Measurements from ENCODE around the gene PPP2R2C. TPM values are rescaled to one million over a fixed set of nuclear protein-coding genes. Genes with fewer than 3 reads are reported as not detected.

The PPP2R2C gene
- polyA plus RNA-seq, 1 donor (not counting 4 experiments of a cell fraction or from before 2014, with no cell fraction given) = 12.3 TPM

GRCh38 chr4:6404611-6405396 lies 67.6 kb downstream of the PPP2R2C start:
- H3K27me3 ChIP-seq (ENCODE audit: control insufficient read depth, extremely low read depth, insufficient read depth, low read length) = no peaks in the 10 kb centered on the region
- dilution Hi-C loops (cut with MboI; ENCODE audit: extremely low pct_ligation_motif_present, low sequenced_read_pairs) = no loop called here
- H4K20me1 ChIP-seq (ENCODE audit: control insufficient read depth, extremely low read depth, insufficient read depth, low read length) = no peaks in the 10 kb centered on the region
- H3K79me2 ChIP-seq (ENCODE audit: control insufficient read depth, insufficient read depth, low read length) = no peaks in the 10 kb centered on the region
- H3K9me1 ChIP-seq (ENCODE audit: control insufficient read depth, extremely low read depth, insufficient read depth, low read length) = no peaks in the 10 kb centered on the region
- FAIRE-seq (no peak), DNase-seq (ENCODE audit: low read depth, low spot score) (no peak)
- TF ChIP-seq EZH2 (IDR thresholded peaks at IDR 0.05; ENCODE audit: low read length) = no peak
- TF ChIP-seq, protein P1, sequence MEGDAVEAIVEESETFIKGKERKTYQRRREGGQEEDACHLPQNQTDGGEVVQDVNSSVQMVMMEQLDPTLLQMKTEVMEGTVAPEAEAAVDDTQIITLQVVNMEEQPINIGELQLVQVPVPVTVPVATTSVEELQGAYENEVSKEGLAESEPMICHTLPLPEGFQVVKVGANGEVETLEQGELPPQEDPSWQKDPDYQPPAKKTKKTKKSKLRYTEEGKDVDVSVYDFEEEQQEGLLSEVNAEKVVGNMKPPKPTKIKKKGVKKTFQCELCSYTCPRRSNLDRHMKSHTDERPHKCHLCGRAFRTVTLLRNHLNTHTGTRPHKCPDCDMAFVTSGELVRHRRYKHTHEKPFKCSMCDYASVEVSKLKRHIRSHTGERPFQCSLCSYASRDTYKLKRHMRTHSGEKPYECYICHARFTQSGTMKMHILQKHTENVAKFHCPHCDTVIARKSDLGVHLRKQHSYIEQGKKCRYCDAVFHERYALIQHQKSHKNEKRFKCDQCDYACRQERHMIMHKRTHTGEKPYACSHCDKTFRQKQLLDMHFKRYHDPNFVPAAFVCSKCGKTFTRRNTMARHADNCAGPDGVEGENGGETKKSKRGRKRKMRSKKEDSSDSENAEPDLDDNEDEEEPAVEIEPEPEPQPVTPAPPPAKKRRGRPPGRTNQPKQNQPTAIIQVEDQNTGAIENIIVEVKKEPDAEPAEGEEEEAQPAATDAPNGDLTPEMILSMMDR (optimal IDR thresholded peaks at IDR 0.05 in 1 of 3, IDR thresholded peaks at IDR 0.05 in 1 of 3, conservative IDR thresholded peaks at IDR 0.05 in 1 of 3; ENCODE audit: extremely low read depth in 1 of 3, insufficient read depth in 2 of 3, low read length in 3 of 3) = no peak
- H3K4me3 ChIP-seq (ENCODE audit: control insufficient read depth in 2 of 3, extremely low read depth in 1 of 3, insufficient read depth in 2 of 3, low read depth in 1 of 3, low read length in 3 of 3) = no peak overlapping the region
- H2AFZ ChIP-seq (ENCODE audit: control insufficient read depth, low read length) = no peak overlapping the region
- no peak overlapping the region for H3K9ac ChIP-seq (ENCODE audit: control insufficient read depth, extremely low read depth, insufficient read depth, low read length)
- no peak overlapping the region for H3K4me2 ChIP-seq (ENCODE audit: control insufficient read depth, extremely low read depth, insufficient read depth, low read depth, low read length)
- no peaks in the 10 kb centered on the region for H3K36me3 ChIP-seq (ENCODE audit: control insufficient read depth in 2 of 2, extremely low read depth in 1 of 2, insufficient read depth in 2 of 2, low read length in 2 of 2)
- H3K4me1 ChIP-seq (ENCODE audit: control insufficient read depth, extremely low read depth, insufficient read depth, low read length) = no peaks in the 10 kb centered on the region
- no peaks in the 10 kb centered on the region for H3K9me3 ChIP-seq (ENCODE audit: control insufficient read depth, low read depth, low read length)
- H3K27ac ChIP-seq (ENCODE audit: control insufficient read depth, insufficient read depth, low read length) = no peak overlapping the region

- Histone ChIP-seq H3K9ac (ENCODE audit: control insufficient read depth, extremely low read depth, insufficient read depth, low read length) (no peak overlapping the region), H3K27me3 (ENCODE audit: control insufficient read depth, extremely low read depth, insufficient read depth, low read length) (no peaks in the 10 kb centered on the region), H3K9me3 (ENCODE audit: control insufficient read depth, low read depth, low read length) (no peaks in the 10 kb centered on the region), H3K79me2 (ENCODE audit: control insufficient read depth, insufficient read depth, low read length) (no peaks in the 10 kb centered on the region), H4K20me1 (ENCODE audit: control insufficient read depth, extremely low read depth, insufficient read depth, low read length) (no peaks in the 10 kb centered on the region), H3K9me1 (ENCODE audit: control insufficient read depth, extremely low read depth, insufficient read depth, low read length) (no peaks in the 10 kb centered on the region), H3K36me3 (ENCODE audit: control insufficient read depth in 2 of 2, extremely low read depth in 1 of 2, insufficient read depth in 2 of 2, low read length in 2 of 2) (no peaks in the 10 kb centered on the region), H2AFZ (ENCODE audit: control insufficient read depth, low read length) (no peak overlapping the region), H3K4me1 (ENCODE audit: control insufficient read depth, extremely low read depth, insufficient read depth, low read length) (no peaks in the 10 kb centered on the region), H3K27ac (ENCODE audit: control insufficient read depth, insufficient read depth, low read length) (no peak overlapping the region), H3K4me2 (ENCODE audit: control insufficient read depth, extremely low read depth, insufficient read depth, low read depth, low read length) (no peak overlapping the region), H3K4me3 (ENCODE audit: control insufficient read depth in 2 of 3, extremely low read depth in 1 of 3, insufficient read depth in 2 of 3, low read depth in 1 of 3, low read length in 3 of 3) (no peak overlapping the region)
- TF ChIP-seq, protein P1 (optimal IDR thresholded peaks at IDR 0.05 in 1 of 3, IDR thresholded peaks at IDR 0.05 in 1 of 3, conservative IDR thresholded peaks at IDR 0.05 in 1 of 3; ENCODE audit: extremely low read depth in 1 of 3, insufficient read depth in 2 of 3, low read length in 3 of 3) = no peak
- no peak for TF ChIP-seq EZH2 (IDR thresholded peaks at IDR 0.05; ENCODE audit: low read length)
- FAIRE-seq (no peak), DNase-seq (ENCODE audit: low read depth, low spot score) (no peak)
- dilution Hi-C loops (cut with MboI; ENCODE audit: extremely low pct_ligation_motif_present, low sequenced_read_pairs) = no loop called here
Observed at GRCh38 chr4:6403400-6403685, 69.1 kb downstream of the PPP2R2C start.
